ENCODE measurements around the gene ACTL7A.

GRCh38 chr9:108860354-108860753 is 1.7 kb upstream of the ACTL7A start:
- TF ChIP-seq CTCF (IDR thresholded peaks at IDR 0.05) (no peak), POLR2A (IDR thresholded peaks at IDR 0.05) (no peak)
